AG04450 (cell line): ENCODE results near the gene CD4. TPM values are rescaled to one million over a fixed set of nuclear protein-coding genes. Genes with fewer than 3 reads are reported as not detected.

Source experiments
- CTCF ChIA-PET: fragments of 300-600, 350-600 bp; formaldehyde crosslinking; extraction: SDS; loops from one replicate; lab custom pipeline; 2022; ENCODE audit warnings: antibody characterized with exemption, inconsistent platforms; lab: Charles Lee
- POLR2A ChIA-PET: fragments of 350-600 bp; formaldehyde crosslinking; extraction: SDS; loops from one replicate; lab custom pipeline; 2021; ENCODE audit warnings: antibody characterized with exemption, inconsistent platforms; lab: Yijun Ruan, JAX
- DNase-seq: peaks from one replicate; pipeline ENCODE4 v3.0.0-alpha.2; 2011; ENCODE audit warnings: low read depth, low spot score
- H3K27ac ChIP-seq: one replicate; pipeline ENCODE4 v1.5.1; 2012; ENCODE audit warnings: low read depth, low read length, control low read depth
- H3K27me3 ChIP-seq: one replicate; pipeline ENCODE4 v1.6.0; 2012; ENCODE audit warnings: low read length; ENCODE audit not compliant: control insufficient read depth, insufficient read depth
- H3K4me3 ChIP-seq: 2 replicates; pipeline ENCODE4 v1.5.1; 2011; ENCODE audit warnings: mild to moderate bottlenecking, low read depth, low read length, control low read depth
- H3K9me3 ChIP-seq: 2 replicates; pipeline ENCODE4 v1.5.1; 2012; ENCODE audit warnings: low read length; ENCODE audit not compliant: control insufficient read depth, insufficient read depth
- CTCF ChIP-seq: IDR thresholded peaks from 2 replicates; pipeline ENCODE4 v1.5.1; 2011; ENCODE audit warnings: low read depth, low read length, control low read depth, inconsistent platforms
- polyA plus RNA-seq: library from polyadenylated mRNA; depleted of rRNA; stranded (reverse); fragments of >200 nt; gene quantifications from 2 replicates; pipeline ENCODE4 v1.2.3, GENCODE V29; 2011

The CD4 gene
- polyA plus RNA-seq, 1 experiment: 24.9 TPM

GRCh38 chr12:6784296-6784695 lies 5.0 kb upstream of the CD4 start:
- H3K9me3 ChIP-seq: no peaks in the 10 kb centered on the region
- H3K27ac ChIP-seq: no peak overlapping the region
- ChIA-PET CTCF (interaction anchor here (1.1 to 2.3 kb wide), 4 partner anchors 17 to 41 kb away, joined by 6 to 7 read pairs (median 6); partner anchors contain the start of genes MLF2 and PTMS), POLR2A (interaction anchor here (0.6 kb wide), 1 partner anchor 95 kb away, joined by 7 read pairs; the partner anchor contains the start of gene ZNF384)
- DNase-seq: no peak
- no peaks in the 10 kb centered on the region for H3K27me3 ChIP-seq
- H3K4me3 ChIP-seq: no peak overlapping the region
- TF ChIP-seq CTCF: no peak

DNA sequence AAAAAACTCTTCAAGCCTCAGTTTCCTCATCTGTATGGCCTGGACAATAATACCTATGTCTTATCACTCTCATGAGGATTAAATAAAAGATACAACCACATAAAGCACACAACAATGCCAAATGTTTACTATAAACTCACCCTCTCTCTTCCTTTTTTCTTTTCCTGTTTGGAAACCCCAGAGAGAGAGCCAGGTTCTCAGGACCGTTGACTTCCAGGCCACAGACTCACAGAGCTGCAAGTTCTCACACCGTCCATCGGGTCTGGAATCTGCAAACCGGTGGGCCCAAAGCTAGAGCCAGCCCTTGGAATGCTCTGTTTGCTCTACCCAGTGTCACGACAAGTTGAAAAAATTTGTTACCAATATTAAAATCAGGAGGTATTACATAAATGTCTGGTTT lies 4.6 kb upstream of the CD4 start:
- no peak for TF ChIP-seq CTCF
- ChIA-PET POLR2A (interaction anchor here (0.6 kb wide), 2 partner anchors 95 to 199 kb away, joined by 3 to 7 read pairs; partner anchors contain the start of gene ZNF384), CTCF (interaction anchor here (1.1 to 2.3 kb wide), 3 partner anchors 18 to 40 kb away, joined by 6 to 7 read pairs (median 6); partner anchors contain the start of genes MLF2 and PTMS)
- Histone ChIP-seq H3K9me3 (no peaks in the 10 kb centered on the region), H3K27me3 (no peaks in the 10 kb centered on the region), H3K4me3 (no peak overlapping the region), H3K27ac (no peak overlapping the region)
- DNase-seq: no peak

GRCh38 chr12:6786416-6787094 lies 2.8 kb upstream of the CD4 start:
- DNase-seq: no peak
- POLR2A ChIA-PET: interaction anchor here (0.9 to 1.0 kb wide), 2 partner anchors 10 to 62 kb away, joined by 6 to 8 read pairs; no protein-coding TSS in a partner anchor
- Histone ChIP-seq H3K4me3 (no peak overlapping the region), H3K9me3 (no peaks in the 10 kb centered on the region), H3K27me3 (no peaks in the 10 kb centered on the region), H3K27ac (no peak overlapping the region)
- CTCF ChIA-PET: interaction anchor here (0.6 to 2.2 kb wide), 6 partner anchors 8 to 224 kb away, joined by 3 to 14 read pairs (median 5); partner anchors contain the start of genes MLF2 and PTMS
- TF ChIP-seq CTCF: no peak

GRCh38 chr12:6787309-6787708 lies 2.0 kb upstream of the CD4 start:
- Histone ChIP-seq H3K27ac (no peak overlapping the region), H3K4me3 (no peak overlapping the region), H3K27me3 (no peaks in the 10 kb centered on the region), H3K9me3 (no peaks in the 10 kb centered on the region)
- TF ChIP-seq CTCF: no peak
- no peak for DNase-seq
- ChIA-PET POLR2A (no interaction called here), CTCF (interaction anchor here (0.8 to 2.2 kb wide), 4 partner anchors 9 to 39 kb away, joined by 3 to 14 read pairs (median 6); partner anchors contain the start of gene MLF2)
